Coronary artery (tissue), 2 donors: ENCODE data around the gene EMILIN2.
A peak's percentile ranks its signal among the peaks of the same experiment; 100 is the strongest.

Source experiments
- DNase-seq: peaks from one replicate; pipeline ENCODE4 v3.0.0-alpha.2; 2017; ENCODE audit warnings: low spot score
- H3K27ac ChIP-seq, 2 donors: fragments of 200-600 bp; sonication (generic); one replicate each; pipeline ENCODE4 v1.5.1; 2016 to 2019
- H3K4me3 ChIP-seq: fragments of 200-600 bp; sonication (generic); 2 replicates; pipeline ENCODE4 v1.5.1; 2016; ENCODE audit warnings: mild to moderate bottlenecking, moderate library complexity
- TF ChIP-seq, protein P1 (sequence below): fragments of 200-600 bp; sonication (generic); IDR thresholded peaks from one replicate; pipeline ENCODE4 v1.5.1; 2019; ENCODE audit warnings: antibody characterized with exemption

The EMILIN2 gene

GRCh38 chr18:2869207-2869606 lies 22.4 kb downstream of the EMILIN2 start:
- TF ChIP-seq, protein P1, sequence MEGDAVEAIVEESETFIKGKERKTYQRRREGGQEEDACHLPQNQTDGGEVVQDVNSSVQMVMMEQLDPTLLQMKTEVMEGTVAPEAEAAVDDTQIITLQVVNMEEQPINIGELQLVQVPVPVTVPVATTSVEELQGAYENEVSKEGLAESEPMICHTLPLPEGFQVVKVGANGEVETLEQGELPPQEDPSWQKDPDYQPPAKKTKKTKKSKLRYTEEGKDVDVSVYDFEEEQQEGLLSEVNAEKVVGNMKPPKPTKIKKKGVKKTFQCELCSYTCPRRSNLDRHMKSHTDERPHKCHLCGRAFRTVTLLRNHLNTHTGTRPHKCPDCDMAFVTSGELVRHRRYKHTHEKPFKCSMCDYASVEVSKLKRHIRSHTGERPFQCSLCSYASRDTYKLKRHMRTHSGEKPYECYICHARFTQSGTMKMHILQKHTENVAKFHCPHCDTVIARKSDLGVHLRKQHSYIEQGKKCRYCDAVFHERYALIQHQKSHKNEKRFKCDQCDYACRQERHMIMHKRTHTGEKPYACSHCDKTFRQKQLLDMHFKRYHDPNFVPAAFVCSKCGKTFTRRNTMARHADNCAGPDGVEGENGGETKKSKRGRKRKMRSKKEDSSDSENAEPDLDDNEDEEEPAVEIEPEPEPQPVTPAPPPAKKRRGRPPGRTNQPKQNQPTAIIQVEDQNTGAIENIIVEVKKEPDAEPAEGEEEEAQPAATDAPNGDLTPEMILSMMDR: no peak
- no peak for DNase-seq
- Histone ChIP-seq H3K27ac (no peak overlapping the region), H3K4me3 (no peak overlapping the region)

GRCh38 chr18:2871111-2871720 lies 24.4 kb downstream of the EMILIN2 start:
- Histone ChIP-seq H3K27ac (no peak overlapping the region), H3K4me3 (no peak overlapping the region)
- TF ChIP-seq, protein P1: no peak
- DNase-seq: peak; percentile 66

GRCh38 chr18:2872095-2872494 lies 25.3 kb downstream of the EMILIN2 start:
- peak; percentile 28 for DNase-seq
- Histone ChIP-seq H3K4me3 (no peak overlapping the region), H3K27ac (no peak overlapping the region)
- TF ChIP-seq, protein P1: no peak

DNA sequence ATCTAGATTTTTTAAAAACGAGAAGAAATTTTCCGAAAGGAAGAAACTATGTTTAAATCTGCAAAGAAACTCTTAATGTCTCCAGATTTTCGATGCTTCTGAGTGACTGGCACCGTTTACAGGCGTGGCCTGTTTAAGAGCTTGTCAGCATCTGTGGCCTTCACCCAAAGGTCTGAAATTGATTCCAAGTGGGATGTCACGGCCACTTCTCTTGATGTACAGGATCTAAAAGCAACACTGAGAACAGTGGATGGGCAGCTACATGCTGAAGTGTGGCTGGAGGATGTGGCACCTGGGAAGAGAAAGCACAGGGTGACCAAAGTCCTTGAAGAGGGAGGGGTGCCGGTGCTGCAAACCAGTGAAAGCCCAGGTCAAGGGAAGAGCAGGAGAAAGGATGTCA lies 28.0 kb downstream of the EMILIN2 start:
- TF ChIP-seq, protein P1: no peak
- Histone ChIP-seq H3K4me3 (peak overlapping the region; percentile 46), H3K27ac (peak overlapping the region in 1 of 2 donors; percentile 84)
- peak; percentile 38 for DNase-seq

DNA sequence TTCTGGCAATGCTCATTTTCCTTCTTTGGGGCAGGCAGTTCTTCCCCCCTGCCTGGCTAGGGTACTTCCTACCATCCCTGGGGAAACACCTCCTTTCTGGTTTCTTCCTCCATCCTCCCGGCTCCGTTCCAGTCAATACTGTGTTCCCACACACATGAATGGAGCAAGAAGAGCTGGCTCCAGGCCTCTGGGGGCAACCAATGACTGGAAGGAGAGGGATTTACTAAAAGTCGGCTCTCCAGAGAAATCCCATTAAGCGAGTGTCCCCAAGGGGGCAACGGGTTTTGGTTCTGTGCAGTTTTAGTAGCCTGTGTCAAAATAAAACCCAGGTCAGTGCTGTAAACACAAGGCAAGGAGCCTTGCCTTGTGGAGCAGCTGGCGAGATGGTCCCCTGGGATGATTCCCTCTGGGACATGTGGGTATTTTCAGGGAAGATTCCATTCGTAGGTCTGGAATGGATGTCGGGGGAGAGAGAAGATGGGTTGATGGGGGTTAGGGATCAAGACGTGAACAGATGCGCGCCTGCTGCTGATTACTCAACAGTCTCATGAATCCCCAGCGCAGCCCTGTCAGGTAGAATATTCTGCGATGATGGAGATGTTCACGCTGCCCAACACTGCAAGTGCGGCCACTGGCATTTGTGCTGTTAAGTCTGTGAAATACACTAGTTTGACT lies 32.0 kb downstream of the EMILIN2 start:
- TF ChIP-seq, protein P1: no peak
- H3K4me3 ChIP-seq: no peak overlapping the region
- no peak overlapping the region for H3K27ac ChIP-seq
- DNase-seq: peak; percentile 61

DNA sequence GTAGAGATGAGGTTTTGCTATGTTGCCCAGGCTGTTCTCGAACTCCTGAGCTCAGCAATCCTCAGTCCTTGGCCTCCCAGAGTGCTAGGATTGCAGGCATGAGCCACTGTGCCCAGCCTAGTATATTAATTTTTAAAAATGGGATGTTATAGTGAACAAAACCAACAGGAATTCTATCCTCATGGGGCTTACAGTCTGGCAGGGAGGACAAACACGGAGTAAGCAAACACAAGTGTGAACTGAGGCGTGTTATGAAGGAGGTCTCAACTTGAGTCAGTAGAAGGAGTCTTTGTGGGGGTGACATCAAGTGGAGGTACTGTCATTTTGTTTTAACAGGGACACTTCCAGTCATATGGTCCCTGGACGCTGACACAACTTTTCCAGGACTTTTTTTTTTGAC lies 33.1 kb downstream of the EMILIN2 start:
- DNase-seq: no peak

More for the DNA sequence above, 33.1 kb downstream of the EMILIN2 start:
- TF ChIP-seq, protein P1: no peak
- Histone ChIP-seq H3K4me3 (no peak overlapping the region), H3K27ac (peak overlapping the region in 1 of 2 donors; percentile 83)
